HCT116 (cell line): ENCODE results near the gene NKX6-1. TPM values are rescaled to one million over a fixed set of nuclear protein-coding genes. Genes with fewer than 3 reads are reported as not detected.

Experiments used
- ATAC-seq: fragments of 200-7000 bp; cut with Tn5 transposase; 2 replicates; pipeline ENCODE4 v1.9.1; 2020; ENCODE audit warnings: mild to moderate bottlenecking, moderate library complexity
- BruUV-seq: library from RNA; stranded (reverse); fragments of 400-500 nt; replicated peaks from 2 replicates; lab custom pipeline; 2021; lab: Mats Ljungman, UMichigan
- CTCF ChIA-PET: fragments of 300-600 bp; sonication (Branson Sonifier 250); formaldehyde crosslinking; loops from one replicate; lab custom pipeline; 2021; ENCODE audit warnings: antibody characterized with exemption; lab: Charles Lee
- POLR2A ChIA-PET: fragments of 300-600, 350-600 bp; sonication (Branson Sonifier 250); formaldehyde crosslinking; loops from one replicate; lab custom pipeline; 2021; ENCODE audit warnings: antibody characterized with exemption; lab: Charles Lee
- RAD21 ChIA-PET, 2 experiments: fragments of 300-600 bp; sonication (Branson Sonifier 250); formaldehyde crosslinking; loops; one replicate each; lab custom pipeline; 2023; ENCODE audit warnings: low total read pairs in 2 of 2; ENCODE audit not compliant: uncharacterized antibody in 2 of 2, unreplicated experiment in 2 of 2, low non-redundant PET in 1 of 2; lab: Charles Lee
- DNase-seq: peaks from one replicate; pipeline ENCODE4 v3.0.0-alpha.2; 2010; ENCODE audit warnings: low read depth, low spot score
- H2AFZ ChIP-seq: fragments of 200-600 bp; shearing (Covaris generic), sonication (generic); 2 replicates; pipeline ENCODE4 v1.6.1; 2017; ENCODE audit warnings: low read depth, mixed run types, mixed read lengths, antibody characterized with exemption, low read length; ENCODE audit not compliant: poor library complexity, severe bottlenecking
- H3K27ac ChIP-seq: 2 replicates; pipeline ENCODE4 v1.5.1; 2012; ENCODE audit warnings: low read depth, low read length
- H3K27me3 ChIP-seq: fragments of 200-600 bp; sonication (generic); 2 replicates; pipeline ENCODE4 v1.6.1; 2016; ENCODE audit warnings: mixed run types, low read length, mixed read lengths; ENCODE audit not compliant: insufficient read depth
- H3K36me3 ChIP-seq, 2 experiments: fragments of 200-500 bp in 1 of 2; fragments of 200-600 bp in 1 of 2; sonication (Bioruptor generic) in 1 of 2; sonication (generic) in 1 of 2; 2 replicates each; pipeline versions ENCODE4 v1.5.1 to v1.6.1; 2014 to 2016; ENCODE audit warnings: low read length in 2 of 2, inconsistent platforms in 1 of 2, mixed read lengths in 1 of 2, mixed run types in 1 of 2; ENCODE audit not compliant: insufficient read depth in 2 of 2, control insufficient read depth in 1 of 2
- H3K4me1 ChIP-seq, 2 experiments: fragments of 200-600 bp in 1 of 2; sonication (generic) in 1 of 2; 2 replicates each; pipeline versions ENCODE4 v1.5.1 to v1.6.1; 2012 to 2017; ENCODE audit warnings: low read length in 2 of 2, inconsistent platforms in 1 of 2, mild to moderate bottlenecking in 1 of 2, mixed read lengths in 1 of 2, mixed run types in 1 of 2, moderate library complexity in 1 of 2; ENCODE audit not compliant: insufficient read depth in 2 of 2, control insufficient read depth in 1 of 2
- H3K4me2 ChIP-seq: fragments of 200-600 bp; sonication (generic); 2 replicates; pipeline ENCODE4 v1.6.1; 2017; ENCODE audit warnings: mixed run types, low read length, mixed read lengths
- H3K4me3 ChIP-seq, 2 experiments: fragments of 200-600 bp in 1 of 2; sonication (generic) in 1 of 2; replicated peaks in 1 of 2; 2 replicates each; pipeline ENCODE4 v1.5.1; 2011 to 2016; ENCODE audit warnings: low read length in 2 of 2, control low read depth in 1 of 2, low read depth in 1 of 2, mild to moderate bottlenecking in 1 of 2, mixed read lengths in 1 of 2, mixed run types in 1 of 2
- H3K79me2 ChIP-seq: fragments of 200-600 bp; sonication (generic); 2 replicates; pipeline ENCODE4 v1.6.1; 2017; ENCODE audit warnings: mild to moderate bottlenecking, mixed run types, low read length, moderate library complexity, mixed read lengths; ENCODE audit not compliant: insufficient read depth
- H3K9ac ChIP-seq: fragments of 200-600 bp; sonication (generic); 2 replicates; pipeline ENCODE4 v1.6.1; 2016; ENCODE audit warnings: low read length, mixed read lengths
- H3K9me2 ChIP-seq: fragments of 200-600 bp; sonication (generic), shearing (Covaris generic); 2 replicates; pipeline ENCODE4 v1.6.1; 2017; ENCODE audit warnings: mixed run types, mild to moderate bottlenecking, moderate library complexity; ENCODE audit not compliant: insufficient read depth
- H3K9me3 ChIP-seq, 2 experiments: fragments of 200-500 bp in 1 of 2; fragments of 200-600 bp in 1 of 2; sonication (Bioruptor generic) in 1 of 2; sonication (generic) in 1 of 2; 2 replicates each; pipeline ENCODE4 v1.6.1; 2014 to 2017; ENCODE audit warnings: low read length in 2 of 2, mixed read lengths in 2 of 2, inconsistent platforms in 1 of 2, low read depth in 1 of 2, mild to moderate bottlenecking in 1 of 2, mixed run types in 1 of 2, moderate library complexity in 1 of 2; ENCODE audit not compliant: control insufficient read depth in 1 of 2, insufficient read depth in 1 of 2
- H4K20me1 ChIP-seq: fragments of 200-600 bp; sonication (generic), shearing (Covaris generic); 2 replicates; pipeline ENCODE4 v1.6.1; 2017; ENCODE audit warnings: mixed run types, mild to moderate bottlenecking, moderate library complexity; ENCODE audit not compliant: insufficient read depth
- CEBPB ChIP-seq: IDR thresholded peaks from 2 replicates; pipeline ENCODE4 v1.6.1; 2012; ENCODE audit warnings: low read depth
- EGR1 ChIP-seq: IDR thresholded peaks from 2 replicates; pipeline ENCODE4 v1.6.1; 2012; ENCODE audit warnings: low read depth
- EZH2 ChIP-seq: fragments of 200-600 bp; sonication (generic); IDR thresholded peaks from 2 replicates; pipeline ENCODE4 v1.6.1; 2017; ENCODE audit warnings: antibody characterized with exemption, mixed run types
- EZH2phosphoT487 ChIP-seq: fragments of 200-600 bp; IDR thresholded peaks from 2 replicates; pipeline ENCODE4 v1.6.1; 2018; ENCODE audit warnings: antibody characterized with exemption, borderline replicate concordance
- JUND ChIP-seq: IDR thresholded peaks from 2 replicates; pipeline ENCODE4 v1.6.1; 2012
- POLR2AphosphoS5 ChIP-seq: IDR thresholded peaks from 2 replicates; pipeline ENCODE4 v1.6.1; 2011; ENCODE audit warnings: mild to moderate bottlenecking, low read depth, low read length, moderate library complexity
- RAD21 ChIP-seq: IDR thresholded peaks from 2 replicates; pipeline ENCODE4 v1.6.1; 2012; ENCODE audit warnings: low read depth, mild to moderate bottlenecking
- REST ChIP-seq: IDR thresholded peaks from 2 replicates; pipeline ENCODE4 v1.6.1; 2012; ENCODE audit warnings: low read depth
- TCF7L2 ChIP-seq: IDR thresholded peaks from 2 replicates; pipeline ENCODE4 v1.7.0; 2011; ENCODE audit warnings: borderline replicate concordance, inconsistent platforms; ENCODE audit not compliant: insufficient read depth, insufficient read length; ENCODE audit errors: extremely low read depth
- ZBTB33 ChIP-seq: IDR thresholded peaks from 2 replicates; pipeline ENCODE4 v1.6.1; 2011; ENCODE audit warnings: mild to moderate bottlenecking, low read length, moderate library complexity; ENCODE audit not compliant: insufficient replicate concordance; ENCODE audit errors: extremely low read depth
- ZFX ChIP-seq: fragments of 450-650 bp; IDR thresholded peaks from 2 replicates; pipeline ENCODE4 v1.6.1; 2017
- intact Hi-C: fragments of 100-400 bp; cut with micrococcal nuclease; formaldehyde crosslinking; loops from 2 replicates; pipeline ENCODE4 v1.10.0; 2022
- total RNA-seq: library from RNA; stranded (reverse); gene quantifications from one replicate; pipeline ENCODE4 v1.2.1, GENCODE V29; 2021; ENCODE audit not compliant: unreplicated experiment

NKX6-1 gene
- total RNA-seq, 1 experiment from 2014 or later, result 4.2 TPM

- peaks cover 0 to 14% of the 10 kb centered on the region in 2 experiments; a peak in 1 of 4 replicates for H3K4me1 ChIP-seq
- H3K4me2 ChIP-seq, result no peak overlapping the region
- no peak overlapping the region for H3K9ac ChIP-seq
- BruUV-seq, result no TSS peak
- CTCF ChIA-PET, result no interaction called here
- no peaks in the 10 kb centered on the region for H3K9me3 ChIP-seq
- no peaks in the 10 kb centered on the region for H3K79me2 ChIP-seq
- POLR2A ChIA-PET, result no interaction called here
- H3K4me3 ChIP-seq, result no peak overlapping the region
- RAD21 ChIA-PET, result no interaction called here
- H3K27ac ChIP-seq, result no peak overlapping the region
- intact Hi-C loops, result no loop called here
- H2AFZ ChIP-seq, result no peak overlapping the region
- H3K36me3 ChIP-seq, result peaks cover 0 to 3% of the 10 kb centered on the region in 2 experiments; a peak in 1 of 4 replicates
- H3K27me3 ChIP-seq, result no peaks in the 10 kb centered on the region
- H4K20me1 ChIP-seq, result no peaks in the 10 kb centered on the region
- TF ChIP-seq TCF7L2 (no peak), RAD21 (no peak), JUND (no peak), EGR1 (no peak)
- no peak for ATAC-seq
- no peak for DNase-seq
- no peaks in the 10 kb centered on the region for H3K9me2 ChIP-seq
Measured at GRCh38 chr4:84496331-84496705, 2.8 kb downstream of the NKX6-1 start.

GRCh38 chr4:84495794-84496261 is 3.3 kb downstream of the NKX6-1 start:
- Histone ChIP-seq H3K79me2 (no peaks in the 10 kb centered on the region), H3K27ac (no peak overlapping the region), H2AFZ (no peak overlapping the region), H3K36me3 (peaks cover 0 to 3% of the 10 kb centered on the region in 2 experiments; a peak in 1 of 4 replicates), H3K9me2 (no peaks in the 10 kb centered on the region)
- ATAC-seq, result no peak
- TF ChIP-seq EZH2phosphoT487 (no peak), REST (no peak), POLR2AphosphoS5 (no peak), ZBTB33 (no peak), EZH2 (no peak), CEBPB (no peak), ZFX (no peak)
- TF ChIP-seq, all 23 proteins: peak for 0
- ChIA-PET RAD21 (no interaction called here), POLR2A (no interaction called here), CTCF (no interaction called here)
- no TSS peak for BruUV-seq
- no peak for DNase-seq
- peaks cover 0 to 14% of the 10 kb centered on the region in 2 experiments; a peak in 1 of 4 replicates for H3K4me1 ChIP-seq
- no peak overlapping the region for H3K4me3 ChIP-seq
- intact Hi-C loops, result no loop called here
- H3K9ac ChIP-seq, result no peak overlapping the region
- H3K4me2 ChIP-seq, result no peak overlapping the region
- H3K9me3 ChIP-seq, result no peaks in the 10 kb centered on the region
- H3K27me3 ChIP-seq, result no peaks in the 10 kb centered on the region
- H4K20me1 ChIP-seq, result no peaks in the 10 kb centered on the region
